Lower lobe of right lung (tissue), 2 donors: ENCODE data around the gene ABCD1. TPM values are rescaled to one million over a fixed set of nuclear protein-coding genes. Genes with fewer than 3 reads are reported as not detected.
"Not testable (repeated sequence)": the region's sequence is repeated elsewhere in the genome, so short reads cannot be mapped to it uniquely, and the experiment has no call there.

Source experiments
- ATAC-seq, 2 donors: fragments of 200-7000 bp; cut with Tn5 transposase; one replicate each; pipeline ENCODE4 v1.9.1; 2020 to 2022; ENCODE audit warnings: mild to moderate bottlenecking in 2 of 2, moderate library complexity in 2 of 2
- DNase-seq: peaks from one replicate; pipeline ENCODE4 v3.0.0-alpha.2; 2020
- H3K27ac ChIP-seq: fragments of 200-600 bp; one replicate; pipeline ENCODE4 v1.8.0; 2022
- H3K27me3 ChIP-seq: fragments of 200-600 bp; one replicate; pipeline ENCODE4 v1.8.0; 2022; ENCODE audit warnings: low read depth
- H3K36me3 ChIP-seq: fragments of 200-600 bp; one replicate; pipeline ENCODE4 v1.8.0; 2022; ENCODE audit warnings: mild to moderate bottlenecking
- H3K4me1 ChIP-seq: fragments of 200-600 bp; one replicate; pipeline ENCODE4 v1.8.0; 2022
- H3K4me3 ChIP-seq: fragments of 200-600 bp; one replicate; pipeline ENCODE4 v1.8.0; 2022; ENCODE audit warnings: mild to moderate bottlenecking
- H3K9me3 ChIP-seq: fragments of 200-600 bp; one replicate; pipeline ENCODE4 v1.8.0; 2022
- CTCF ChIP-seq: fragments of 200-600 bp; IDR thresholded peaks from one replicate; pipeline ENCODE4 v1.8.0; 2022; ENCODE audit warnings: antibody characterized with exemption, mild to moderate bottlenecking
- intact Hi-C: fragments of 100-400 bp; cut with DNase I; formaldehyde crosslinking; loops from one replicate; pipeline ENCODE4 v1.11.0; 2022
- total RNA-seq: library from RNA; stranded (reverse); fragmentation: NEBNext Ultra II Directional; extraction: Animal tissue kit (Norgen Biotek cat#: 25700); gene quantifications from one replicate; pipeline ENCODE4 v1.2.1, GENCODE V29; 2021
- donor health status: DM: no; HTN: yes; CAD: no; lungs with severe emphysema.

Gene ABCD1
- total RNA-seq, 1 donor from 2014 or later = 14.5 TPM

- ATAC-seq = no peak
- H3K4me3 ChIP-seq = peak overlapping the region; percentile 23
- TF ChIP-seq CTCF = no peak
- no peaks in the 10 kb centered on the region for H3K27me3 ChIP-seq
- H3K36me3 ChIP-seq = no peaks in the 10 kb centered on the region
- H3K27ac ChIP-seq = no peak overlapping the region
- H3K4me1 ChIP-seq = no peaks in the 10 kb centered on the region
- H3K9me3 ChIP-seq = no peaks in the 10 kb centered on the region
- DNase-seq = no peak
- intact Hi-C loops = no loop called here
Measured at GRCh38 chrX:153688911-153689590, 35.6 kb upstream of the ABCD1 start.

GRCh38 chrX:153689654-153690465 is 34.8 kb upstream of the ABCD1 start:
- no peaks in the 10 kb centered on the region for H3K9me3 ChIP-seq
- no peak overlapping the region for H3K27ac ChIP-seq
- ATAC-seq (no peak), DNase-seq (no peak)
- intact Hi-C loops = no loop called here
- no peaks in the 10 kb centered on the region for H3K36me3 ChIP-seq
- H3K4me3 ChIP-seq = no peak overlapping the region
- no peak for TF ChIP-seq CTCF
- H3K27me3 ChIP-seq = no peaks in the 10 kb centered on the region
- H3K4me1 ChIP-seq = no peaks in the 10 kb centered on the region

- Histone ChIP-seq H3K9me3 (no peaks in the 10 kb centered on the region), H3K27me3 (no peaks in the 10 kb centered on the region), H3K4me3 (no peak overlapping the region), H3K36me3 (no peaks in the 10 kb centered on the region), H3K4me1 (no peaks in the 10 kb centered on the region), H3K27ac (no peak overlapping the region)
- DNase-seq = no peak
- no peak for ATAC-seq
- TF ChIP-seq CTCF = no peak
- intact Hi-C loops = no loop called here
Measured at GRCh38 chrX:153690466-153690865, 34.2 kb upstream of the ABCD1 start.

- H3K4me3 ChIP-seq, H3K4me1 ChIP-seq, DNase-seq: not testable (repeated sequence)
Measured at GRCh38 chrX:153691032-153691827, 33.4 kb upstream of the ABCD1 start.

GRCh38 chrX:153692003-153692402 is 32.7 kb upstream of the ABCD1 start:
- no peaks in the 10 kb centered on the region for H3K4me1 ChIP-seq
- no peaks in the 10 kb centered on the region for H3K27me3 ChIP-seq
- H3K36me3 ChIP-seq = no peaks in the 10 kb centered on the region
- H3K27ac ChIP-seq = no peak overlapping the region
- DNase-seq (no peak), ATAC-seq (no peak)
- no peak overlapping the region for H3K4me3 ChIP-seq
- intact Hi-C loops = no loop called here
- TF ChIP-seq CTCF = no peak
- H3K9me3 ChIP-seq = no peaks in the 10 kb centered on the region

More at GRCh38 chrX:153691032-153691827, 33.4 kb upstream of the ABCD1 start:
- ATAC-seq, H3K27ac ChIP-seq, H3K27me3 ChIP-seq, H3K36me3 ChIP-seq, intact Hi-C loops, H3K9me3 ChIP-seq: not testable (repeated sequence)
